Glutamatergic neuron (in vitro differentiated cells): Measurements from ENCODE around the gene TNC. TPM values are rescaled to one million over a fixed set of nuclear protein-coding genes. Genes with fewer than 3 reads are reported as not detected.

Experiments used
- DNase-seq: peaks from one replicate; pipeline ENCODE4 v3.0.0; 2022
- H3K27ac Mint-ChIP-seq: one replicate; pipeline ENCODE4 v1.8.0; 2020; ENCODE audit warnings: mild to moderate bottlenecking, mixed read lengths, inconsistent platforms; ENCODE audit not compliant: unreplicated experiment
- H3K27me3 Mint-ChIP-seq: one replicate; pipeline ENCODE4 v1.8.0; 2020; ENCODE audit warnings: mild to moderate bottlenecking, moderate library complexity, mixed read lengths, inconsistent platforms; ENCODE audit not compliant: unreplicated experiment
- H3K36me3 Mint-ChIP-seq: one replicate; pipeline ENCODE4 v1.8.0; 2020; ENCODE audit warnings: mild to moderate bottlenecking, mixed read lengths, inconsistent platforms; ENCODE audit not compliant: unreplicated experiment
- H3K4me1 Mint-ChIP-seq: one replicate; pipeline ENCODE4 v1.8.0; 2020; ENCODE audit warnings: mild to moderate bottlenecking, low read depth, mixed read lengths, inconsistent platforms; ENCODE audit not compliant: unreplicated experiment
- H3K4me3 Mint-ChIP-seq: one replicate; pipeline ENCODE4 v1.8.0; 2020; ENCODE audit warnings: mild to moderate bottlenecking, mixed read lengths, inconsistent platforms; ENCODE audit not compliant: unreplicated experiment
- H3K9me3 Mint-ChIP-seq: one replicate; pipeline ENCODE4 v1.8.0; 2020; ENCODE audit warnings: mild to moderate bottlenecking, moderate library complexity, mixed read lengths, inconsistent platforms; ENCODE audit not compliant: unreplicated experiment
- total RNA-seq: library from RNA; stranded (reverse); fragmentation: NEBNext Ultra II Directional; extraction: Animal tissue kit (Norgen Biotek cat#: 25700); gene quantifications from one replicate; pipeline ENCODE4 v1.2.1, GENCODE V29; 2021; ENCODE audit not compliant: unreplicated experiment
- TF ChIP-seq, protein P1 (sequence below): fragments of 200-600 bp; sonication (generic); IDR thresholded peaks from one replicate; pipeline ENCODE4 v1.5.0; 2021; ENCODE audit not compliant: partially characterized antibody, unreplicated experiment

The TNC gene
- total RNA-seq, 1 donor from 2014 or later, result 34.5 TPM

GRCh38 chr9:115161446-115161845 is 43.5 kb upstream of the TNC start:
- DNase-seq, result no peak
- no peaks in the 10 kb centered on the region for H3K27me3 Mint-ChIP-seq
- peaks cover 2% of the 10 kb centered on the region for H3K9me3 Mint-ChIP-seq
- H3K4me3 Mint-ChIP-seq, result no peak overlapping the region
- peaks cover 4% of the 10 kb centered on the region for H3K36me3 Mint-ChIP-seq
- H3K4me1 Mint-ChIP-seq, result peaks cover 4% of the 10 kb centered on the region
- TF ChIP-seq, protein P1, sequence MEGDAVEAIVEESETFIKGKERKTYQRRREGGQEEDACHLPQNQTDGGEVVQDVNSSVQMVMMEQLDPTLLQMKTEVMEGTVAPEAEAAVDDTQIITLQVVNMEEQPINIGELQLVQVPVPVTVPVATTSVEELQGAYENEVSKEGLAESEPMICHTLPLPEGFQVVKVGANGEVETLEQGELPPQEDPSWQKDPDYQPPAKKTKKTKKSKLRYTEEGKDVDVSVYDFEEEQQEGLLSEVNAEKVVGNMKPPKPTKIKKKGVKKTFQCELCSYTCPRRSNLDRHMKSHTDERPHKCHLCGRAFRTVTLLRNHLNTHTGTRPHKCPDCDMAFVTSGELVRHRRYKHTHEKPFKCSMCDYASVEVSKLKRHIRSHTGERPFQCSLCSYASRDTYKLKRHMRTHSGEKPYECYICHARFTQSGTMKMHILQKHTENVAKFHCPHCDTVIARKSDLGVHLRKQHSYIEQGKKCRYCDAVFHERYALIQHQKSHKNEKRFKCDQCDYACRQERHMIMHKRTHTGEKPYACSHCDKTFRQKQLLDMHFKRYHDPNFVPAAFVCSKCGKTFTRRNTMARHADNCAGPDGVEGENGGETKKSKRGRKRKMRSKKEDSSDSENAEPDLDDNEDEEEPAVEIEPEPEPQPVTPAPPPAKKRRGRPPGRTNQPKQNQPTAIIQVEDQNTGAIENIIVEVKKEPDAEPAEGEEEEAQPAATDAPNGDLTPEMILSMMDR, result no peak
- no peak overlapping the region for H3K27ac Mint-ChIP-seq

- peaks cover 6% of the 10 kb centered on the region for H3K9me3 Mint-ChIP-seq
- no peak overlapping the region for H3K27ac Mint-ChIP-seq
- no peaks in the 10 kb centered on the region for H3K27me3 Mint-ChIP-seq
- no peak for DNase-seq
- TF ChIP-seq, protein P1, result no peak
- H3K4me3 Mint-ChIP-seq, result no peak overlapping the region
- peaks cover 4% of the 10 kb centered on the region for H3K4me1 Mint-ChIP-seq
- H3K36me3 Mint-ChIP-seq, result peaks cover 5% of the 10 kb centered on the region
Observed at GRCh38 chr9:115158661-115159481, 40.9 kb upstream of the TNC start.

GRCh38 chr9:115157245-115157674 is 39.3 kb upstream of the TNC start:
- DNase-seq, result no peak
- TF ChIP-seq, protein P1, result no peak
- Mint-ChIP-seq H3K27ac (no peak overlapping the region), H3K36me3 (peaks cover 8% of the 10 kb centered on the region), H3K4me3 (no peak overlapping the region), H3K9me3 (peaks cover 6% of the 10 kb centered on the region), H3K4me1 (peaks cover 4% of the 10 kb centered on the region), H3K27me3 (no peaks in the 10 kb centered on the region)

- TF ChIP-seq, protein P1, result no peak
- peaks cover 6% of the 10 kb centered on the region for H3K4me1 Mint-ChIP-seq
- no peak overlapping the region for H3K4me3 Mint-ChIP-seq
- peaks cover 6% of the 10 kb centered on the region for H3K9me3 Mint-ChIP-seq
- no peak for DNase-seq
- no peaks in the 10 kb centered on the region for H3K27me3 Mint-ChIP-seq
- peaks cover 8% of the 10 kb centered on the region for H3K36me3 Mint-ChIP-seq
- H3K27ac Mint-ChIP-seq, result no peak overlapping the region
Observed at GRCh38 chr9:115155037-115155436, 37.1 kb upstream of the TNC start.

GRCh38 chr9:115154617-115155016 is 36.7 kb upstream of the TNC start:
- Mint-ChIP-seq H3K4me1 (peaks cover 6% of the 10 kb centered on the region), H3K36me3 (peaks cover 8% of the 10 kb centered on the region), H3K4me3 (no peak overlapping the region), H3K9me3 (peaks cover 6% of the 10 kb centered on the region), H3K27ac (no peak overlapping the region), H3K27me3 (no peaks in the 10 kb centered on the region)
- DNase-seq, result no peak
- TF ChIP-seq, protein P1, result no peak
